GM23338 (cell line): ENCODE measurements around the gene ARL2. TPM values are rescaled to one million over a fixed set of nuclear protein-coding genes. Genes with fewer than 3 reads are reported as not detected.

Source experiments
- ATAC-seq: fragments of 200-7000 bp; cut with Tn5 transposase; 3 replicates; pipeline ENCODE4 v1.9.1; 2020
- DNase-seq: peaks from one replicate; pipeline ENCODE4 v3.0.0-alpha.2; 2015; ENCODE audit warnings: low spot score
- H2AFZ ChIP-seq: fragments of 200-600 bp; sonication (generic); 2 replicates; pipeline ENCODE4 v1.8.0; 2016; ENCODE audit warnings: antibody characterized with exemption, mild to moderate bottlenecking, moderate library complexity
- H3F3A ChIP-seq: fragments of 200-600 bp; sonication (generic); replicated peaks from 2 replicates; pipeline ENCODE4 v1.8.0; 2017; ENCODE audit warnings: antibody characterized with exemption, mixed run types, low read depth
- H3K27ac ChIP-seq: fragments of 200-600 bp; sonication (generic); 2 replicates; pipeline ENCODE4 v1.6.1; 2016; ENCODE audit warnings: low read depth
- H3K27me3 ChIP-seq: fragments of 200-600 bp; sonication (generic); 2 replicates; pipeline ENCODE4 v1.8.0; 2016; ENCODE audit warnings: mild to moderate bottlenecking, mixed run types, moderate library complexity; ENCODE audit not compliant: insufficient read depth
- H3K36me3 ChIP-seq: fragments of 200-600 bp; sonication (generic); 2 replicates; pipeline ENCODE4 v1.8.0; 2016; ENCODE audit warnings: mild to moderate bottlenecking; ENCODE audit not compliant: insufficient read depth
- H3K4me1 ChIP-seq: fragments of 200-600 bp; sonication (generic); 2 replicates; pipeline ENCODE4 v1.8.0; 2016; ENCODE audit warnings: mild to moderate bottlenecking, moderate library complexity; ENCODE audit not compliant: insufficient read depth
- H3K4me2 ChIP-seq: fragments of 200-600 bp; sonication (generic); 2 replicates; pipeline ENCODE4 v1.7.1; 2017; ENCODE audit warnings: mixed run types
- H3K4me3 ChIP-seq: fragments of 200-600 bp; sonication (generic); 2 replicates; pipeline ENCODE4 v1.6.1; 2016; ENCODE audit warnings: mixed run types
- H3K79me2 ChIP-seq: fragments of 200-600 bp; sonication (generic); replicated peaks from 2 replicates; pipeline ENCODE4 v1.8.0; 2017; ENCODE audit warnings: mild to moderate bottlenecking; ENCODE audit not compliant: insufficient read depth
- H3K9me2 ChIP-seq: fragments of 200-600 bp; sonication (generic); 2 replicates; pipeline ENCODE4 v1.8.0; 2017; ENCODE audit not compliant: insufficient read depth
- H4K20me1 ChIP-seq: fragments of 200-600 bp; sonication (generic); replicated peaks from 2 replicates; pipeline ENCODE4 v1.8.0; 2017; ENCODE audit warnings: mild to moderate bottlenecking; ENCODE audit not compliant: insufficient read depth
- H3K27ac Mint-ChIP-seq: 2 replicates; pipeline ENCODE4 v1.8.0; 2020; ENCODE audit warnings: inconsistent platforms, mild to moderate bottlenecking, moderate library complexity, mixed read lengths
- H3K27me3 Mint-ChIP-seq: 3 replicates; pipeline ENCODE4 v1.8.0; 2022; ENCODE audit warnings: low read depth, mild to moderate bottlenecking, moderate library complexity, mixed read lengths, inconsistent platforms; ENCODE audit not compliant: insufficient read depth, poor library complexity
- H3K36me3 Mint-ChIP-seq: 3 replicates; pipeline ENCODE4 v1.8.0; 2021; ENCODE audit warnings: low read depth, mild to moderate bottlenecking, inconsistent platforms, moderate library complexity, mixed read lengths
- H3K4me1 Mint-ChIP-seq: 3 replicates; pipeline ENCODE4 v1.8.0; 2020; ENCODE audit warnings: mild to moderate bottlenecking, inconsistent platforms, mixed read lengths
- H3K4me3 Mint-ChIP-seq: 3 replicates; pipeline ENCODE4 v1.8.0; 2021; ENCODE audit warnings: moderate library complexity, mild to moderate bottlenecking, inconsistent platforms, mixed read lengths
- H3K9me3 Mint-ChIP-seq: 3 replicates; pipeline ENCODE4 v1.8.0; 2020; ENCODE audit warnings: moderate library complexity, mild to moderate bottlenecking, inconsistent platforms, mixed read lengths
- CREB1 ChIP-seq: fragments of 250-450 bp; sonication (Bioruptor Pico); IDR thresholded peaks from 2 replicates; pipeline ENCODE4 v1.5.0; 2020; ENCODE audit warnings: low read depth, mild to moderate bottlenecking, moderate library complexity
- JUNB ChIP-seq: IDR thresholded peaks from one replicate; pipeline ENCODE4 v1.6.1; 2016; ENCODE audit warnings: antibody characterized with exemption; ENCODE audit not compliant: unreplicated experiment
- POLR2AphosphoS5 ChIP-seq: IDR thresholded peaks from 2 replicates; pipeline ENCODE4 v1.6.1; 2016; ENCODE audit warnings: antibody characterized with exemption, low read depth
- ZNF114 ChIP-seq: fragments of 250-450 bp; sonication (Bioruptor Pico); IDR thresholded peaks from 2 replicates; pipeline ENCODE4 v1.5.0; 2020; ENCODE audit warnings: mild to moderate bottlenecking, moderate library complexity
- ZNF331 ChIP-seq: fragments of 250-450 bp; sonication (Bioruptor Pico); IDR thresholded peaks from 2 replicates; pipeline ENCODE4 v1.5.0; 2020; ENCODE audit warnings: low read depth, mild to moderate bottlenecking, moderate library complexity
- polyA plus RNA-seq: library from polyadenylated mRNA; unstranded; fragments of >200 nt; fragmentation: Nextera tagmentation; extraction: Ambion mirVana; gene quantifications from 2 replicates; pipeline ENCODE4 v1.2.1, GENCODE V29; 2016
- total RNA-seq: library from RNA; depleted of rRNA; stranded (reverse); fragments of >200 nt; shearing (Covaris generic); gene quantifications from 2 replicates; pipeline ENCODE4 v1.2.3, GENCODE V29; 2014
- TF ChIP-seq, protein P1 (sequence below), 2 experiments: fragments of 200-600 bp in 1 of 2; sonication (generic) in 1 of 2; conservative IDR thresholded peaks; 2 replicates each; pipeline versions ENCODE4 v1.5.1 to v1.6.1; 2016 to 2017; ENCODE audit warnings: antibody characterized with exemption in 2 of 2, low read depth in 2 of 2, mild to moderate bottlenecking in 2 of 2, moderate library complexity in 1 of 2
- TF ChIP-seq, protein P2 (sequence below): IDR thresholded peaks from 2 replicates; pipeline ENCODE4 v1.6.1; 2016; ENCODE audit warnings: antibody characterized with exemption

ARL2 gene
- total and polyA plus RNA-seq, 2 experiments from 2014 or later = 193 to 236 TPM

DNA sequence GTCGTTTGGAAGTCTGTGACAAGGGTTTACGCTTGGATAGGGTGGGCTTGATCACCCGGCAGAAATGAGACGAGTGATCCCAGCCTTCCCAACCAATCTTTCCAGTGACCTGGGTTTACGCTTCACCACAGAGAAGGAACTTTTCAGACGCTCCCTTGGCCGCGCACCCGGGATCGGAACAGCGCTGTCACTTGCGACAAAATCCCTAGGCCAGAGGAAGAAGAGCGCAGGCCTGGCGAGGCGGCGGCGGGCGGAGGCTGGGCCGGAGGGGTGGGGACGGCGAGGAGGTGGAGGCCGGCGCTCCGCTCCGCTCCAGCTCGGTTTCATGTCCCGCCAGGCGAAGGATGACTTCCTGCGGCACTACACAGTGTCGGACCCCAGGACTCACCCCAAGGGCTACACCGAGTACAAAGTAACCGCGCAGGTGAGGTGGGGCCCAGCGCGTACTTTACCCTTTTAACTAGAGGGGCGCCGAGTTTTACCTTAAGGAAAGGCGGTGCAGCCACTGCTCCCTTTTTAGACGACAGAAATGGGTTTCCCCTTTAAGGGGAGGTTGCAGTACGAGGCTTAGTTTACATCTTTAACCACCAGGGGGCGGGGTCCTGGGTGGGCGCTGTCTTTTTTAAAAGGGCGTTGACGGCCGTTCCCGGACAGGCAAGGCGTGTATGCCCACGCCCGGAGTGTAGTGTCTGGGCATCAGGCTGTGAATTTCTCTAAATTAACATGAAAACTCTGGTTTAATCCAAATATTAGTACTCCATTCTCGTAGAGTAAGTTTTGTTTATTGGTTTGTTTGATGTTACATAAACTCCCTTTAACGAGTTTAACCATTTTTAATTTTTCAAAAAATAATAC, 13.5 kb downstream of the ARL2 start, which contains the start of gene SNX15:
SNX15 (plus strand) TSS at position 227 of the 855 bp plus-strand sequence; CDS start at position 326, 99 bp downstream.
- H3K79me2 ChIP-seq = no peaks in the 10 kb centered on the region
- H4K20me1 ChIP-seq = no peaks in the 10 kb centered on the region
- H2AFZ ChIP-seq = peak within 1 kb of the TSS; percentile 30; the same call in 1 of the 2 replicates
- peak within 1 kb of the TSS; percentile 71 for H3K4me2 ChIP-seq
- H3K27ac ChIP-seq = no peak within 1 kb of the TSS
- no peak for TF ChIP-seq ZNF331 (CRISPR knock-in tag)
- TF ChIP-seq, protein P1, sequence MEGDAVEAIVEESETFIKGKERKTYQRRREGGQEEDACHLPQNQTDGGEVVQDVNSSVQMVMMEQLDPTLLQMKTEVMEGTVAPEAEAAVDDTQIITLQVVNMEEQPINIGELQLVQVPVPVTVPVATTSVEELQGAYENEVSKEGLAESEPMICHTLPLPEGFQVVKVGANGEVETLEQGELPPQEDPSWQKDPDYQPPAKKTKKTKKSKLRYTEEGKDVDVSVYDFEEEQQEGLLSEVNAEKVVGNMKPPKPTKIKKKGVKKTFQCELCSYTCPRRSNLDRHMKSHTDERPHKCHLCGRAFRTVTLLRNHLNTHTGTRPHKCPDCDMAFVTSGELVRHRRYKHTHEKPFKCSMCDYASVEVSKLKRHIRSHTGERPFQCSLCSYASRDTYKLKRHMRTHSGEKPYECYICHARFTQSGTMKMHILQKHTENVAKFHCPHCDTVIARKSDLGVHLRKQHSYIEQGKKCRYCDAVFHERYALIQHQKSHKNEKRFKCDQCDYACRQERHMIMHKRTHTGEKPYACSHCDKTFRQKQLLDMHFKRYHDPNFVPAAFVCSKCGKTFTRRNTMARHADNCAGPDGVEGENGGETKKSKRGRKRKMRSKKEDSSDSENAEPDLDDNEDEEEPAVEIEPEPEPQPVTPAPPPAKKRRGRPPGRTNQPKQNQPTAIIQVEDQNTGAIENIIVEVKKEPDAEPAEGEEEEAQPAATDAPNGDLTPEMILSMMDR (conservative IDR thresholded peaks at IDR 0.05; ENCODE audit: low read depth in 2 of 2) = peak; percentile 52 to 58
- peak; percentile 71 for TF ChIP-seq POLR2AphosphoS5
- TF ChIP-seq, protein P2, sequence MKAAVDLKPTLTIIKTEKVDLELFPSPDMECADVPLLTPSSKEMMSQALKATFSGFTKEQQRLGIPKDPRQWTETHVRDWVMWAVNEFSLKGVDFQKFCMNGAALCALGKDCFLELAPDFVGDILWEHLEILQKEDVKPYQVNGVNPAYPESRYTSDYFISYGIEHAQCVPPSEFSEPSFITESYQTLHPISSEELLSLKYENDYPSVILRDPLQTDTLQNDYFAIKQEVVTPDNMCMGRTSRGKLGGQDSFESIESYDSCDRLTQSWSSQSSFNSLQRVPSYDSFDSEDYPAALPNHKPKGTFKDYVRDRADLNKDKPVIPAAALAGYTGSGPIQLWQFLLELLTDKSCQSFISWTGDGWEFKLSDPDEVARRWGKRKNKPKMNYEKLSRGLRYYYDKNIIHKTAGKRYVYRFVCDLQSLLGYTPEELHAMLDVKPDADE = no peak; the same call in 1 of the 2 replicates
- peak; percentile 93 for TF ChIP-seq JUNB
- TF ChIP-seq CREB1 (CRISPR knock-in tag) = peak; percentile 28; the same call in 1 of the 2 replicates
- H3K4me3 ChIP-seq = peak within 1 kb of the TSS; percentile 55
- H3K4me3 Mint-ChIP-seq = peak within 1 kb of the TSS; percentile 74
- no peaks in the 10 kb centered on the region; the same call in 2 of the 3 replicates for H3K36me3 Mint-ChIP-seq
- DNase-seq = peak; percentile 99
- no peaks in the 10 kb centered on the region for H3K36me3 ChIP-seq
- no peaks in the 10 kb centered on the region for H3K9me2 ChIP-seq
- H3K27me3 ChIP-seq = no peaks in the 10 kb centered on the region
- 0 out of 2 replicates have a peak within 1 kb of the TSS, but pooled peaks have one; percentile 63 for H3K27ac Mint-ChIP-seq
- peaks cover 8% of the 10 kb centered on the region; the same call in 2 of the 3 replicates for H3K4me1 Mint-ChIP-seq
- H3K27me3 Mint-ChIP-seq = peaks cover 9% of the 10 kb centered on the region
- H3K4me1 ChIP-seq = no peaks in the 10 kb centered on the region; the same call in 1 of the 2 replicates
- ATAC-seq = peak; percentile 94
- H3K9me3 Mint-ChIP-seq = no peaks in the 10 kb centered on the region
- no peaks in the 10 kb centered on the region for H3F3A ChIP-seq

DNA sequence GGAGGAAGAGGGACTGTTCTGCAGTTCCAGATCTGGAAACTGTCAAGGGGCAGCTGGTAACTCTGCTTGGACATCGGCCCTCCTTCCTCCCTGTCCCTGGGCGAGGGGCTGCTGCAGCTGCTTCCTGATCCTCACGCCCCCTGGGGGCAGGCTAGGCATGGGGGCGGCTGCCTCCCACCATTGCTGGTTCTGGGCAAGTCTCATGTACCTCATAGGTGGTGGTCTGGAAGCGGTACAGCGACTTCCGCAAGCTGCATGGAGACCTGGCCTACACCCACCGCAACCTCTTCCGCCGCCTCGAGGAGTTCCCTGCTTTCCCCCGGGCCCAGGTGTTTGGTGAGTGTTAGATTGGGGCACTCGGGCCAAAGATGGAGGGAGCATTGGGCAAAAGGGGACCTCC, 18.3 kb downstream of the ARL2 start:
- no peaks in the 10 kb centered on the region for H3K79me2 ChIP-seq
- no peaks in the 10 kb centered on the region; the same call in 1 of the 2 replicates for H3K4me1 ChIP-seq
- H3K36me3 ChIP-seq = no peaks in the 10 kb centered on the region
- no peak overlapping the region for H3K4me3 ChIP-seq
- TF ChIP-seq, protein P1 (conservative IDR thresholded peaks at IDR 0.05; ENCODE audit: low read depth in 2 of 2) = peak in 1 of 2 experiments; percentile 50; a peak in 2 of 4 replicates
- TF ChIP-seq ZNF114 (CRISPR knock-in tag) = no peak
- no peaks in the 10 kb centered on the region for H3F3A ChIP-seq
- ATAC-seq = 0 out of 3 replicates have a peak, but pooled peaks have one; percentile 8
- H3K27ac ChIP-seq = no peak overlapping the region
- H3K36me3 Mint-ChIP-seq = no peaks in the 10 kb centered on the region
- no peaks in the 10 kb centered on the region for H3K9me2 ChIP-seq
- H3K9me3 Mint-ChIP-seq = no peaks in the 10 kb centered on the region
- H4K20me1 ChIP-seq = no peaks in the 10 kb centered on the region
- peak; percentile 46 for DNase-seq
- no peak overlapping the region for H3K4me2 ChIP-seq
- no peak overlapping the region for H3K4me3 Mint-ChIP-seq
- no peak overlapping the region for H3K27ac Mint-ChIP-seq
- H2AFZ ChIP-seq = no peak overlapping the region
- H3K27me3 ChIP-seq = no peaks in the 10 kb centered on the region
- peaks cover under 1% of the 10 kb centered on the region for H3K27me3 Mint-ChIP-seq
- peaks cover 4% of the 10 kb centered on the region; the same call in 2 of the 3 replicates for H3K4me1 Mint-ChIP-seq
